GM12874 (cell line): ENCODE measurements around the gene CSNK2A2.
A peak's percentile ranks its signal among the peaks of the same experiment; 100 is the strongest.

Experiments used
- TF ChIP-seq, protein P1 (sequence below): IDR thresholded peaks from 2 replicates; pipeline ENCODE4 v1.5.1; 2011; ENCODE audit warnings: low read depth, mild to moderate bottlenecking, control low read depth, low read length, moderate library complexity; ENCODE audit not compliant: insufficient read depth

Gene CSNK2A2

DNA sequence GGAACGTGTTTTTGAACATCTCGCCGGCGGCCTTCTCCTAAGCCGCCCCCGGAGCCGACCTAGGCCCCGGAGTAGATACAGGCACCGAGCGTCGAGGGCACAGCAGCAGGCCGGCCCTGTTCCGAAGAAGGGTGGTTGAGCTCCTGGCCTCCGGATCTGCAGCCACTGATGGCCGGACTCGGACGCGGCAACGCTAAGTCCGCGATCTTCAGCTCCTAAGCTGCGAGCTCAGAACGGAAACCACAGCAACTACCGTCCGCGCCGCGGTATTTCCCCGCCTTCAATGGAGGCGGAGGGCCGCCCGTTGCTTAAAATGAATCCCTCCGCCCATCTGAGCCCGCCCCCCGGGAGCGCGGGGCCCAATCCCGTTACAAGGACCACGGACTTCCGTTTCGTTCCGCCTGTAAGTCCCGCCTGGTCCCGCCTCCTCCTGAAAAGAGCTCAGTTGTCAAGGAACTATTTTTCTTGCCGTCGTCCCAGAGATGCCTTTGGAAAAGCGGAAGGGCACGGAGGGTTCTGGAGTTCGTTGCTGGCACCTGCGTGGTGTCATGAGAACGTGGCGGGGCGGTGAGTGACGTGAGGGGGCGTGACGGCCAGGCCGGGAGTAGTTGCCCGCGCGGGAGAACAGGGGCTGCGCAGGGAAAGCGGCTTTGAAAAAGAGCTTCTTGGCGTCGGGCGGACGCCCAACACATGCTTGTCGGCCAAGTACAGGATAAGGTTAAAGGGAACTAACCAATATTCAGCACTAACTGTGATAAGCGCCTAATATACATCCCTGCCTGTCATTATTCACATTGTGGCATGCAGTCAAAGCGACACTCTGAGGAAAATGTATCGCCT lies 68.6 kb downstream of the CSNK2A2 start, which contains the start of gene CFAP20:
TSS of gene CFAP20 (minus strand) at position 285 of the 840 bp plus-strand sequence. CDS start at position 19, 266 bp downstream.
- TF ChIP-seq, protein P1, sequence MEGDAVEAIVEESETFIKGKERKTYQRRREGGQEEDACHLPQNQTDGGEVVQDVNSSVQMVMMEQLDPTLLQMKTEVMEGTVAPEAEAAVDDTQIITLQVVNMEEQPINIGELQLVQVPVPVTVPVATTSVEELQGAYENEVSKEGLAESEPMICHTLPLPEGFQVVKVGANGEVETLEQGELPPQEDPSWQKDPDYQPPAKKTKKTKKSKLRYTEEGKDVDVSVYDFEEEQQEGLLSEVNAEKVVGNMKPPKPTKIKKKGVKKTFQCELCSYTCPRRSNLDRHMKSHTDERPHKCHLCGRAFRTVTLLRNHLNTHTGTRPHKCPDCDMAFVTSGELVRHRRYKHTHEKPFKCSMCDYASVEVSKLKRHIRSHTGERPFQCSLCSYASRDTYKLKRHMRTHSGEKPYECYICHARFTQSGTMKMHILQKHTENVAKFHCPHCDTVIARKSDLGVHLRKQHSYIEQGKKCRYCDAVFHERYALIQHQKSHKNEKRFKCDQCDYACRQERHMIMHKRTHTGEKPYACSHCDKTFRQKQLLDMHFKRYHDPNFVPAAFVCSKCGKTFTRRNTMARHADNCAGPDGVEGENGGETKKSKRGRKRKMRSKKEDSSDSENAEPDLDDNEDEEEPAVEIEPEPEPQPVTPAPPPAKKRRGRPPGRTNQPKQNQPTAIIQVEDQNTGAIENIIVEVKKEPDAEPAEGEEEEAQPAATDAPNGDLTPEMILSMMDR = no peak

DNA sequence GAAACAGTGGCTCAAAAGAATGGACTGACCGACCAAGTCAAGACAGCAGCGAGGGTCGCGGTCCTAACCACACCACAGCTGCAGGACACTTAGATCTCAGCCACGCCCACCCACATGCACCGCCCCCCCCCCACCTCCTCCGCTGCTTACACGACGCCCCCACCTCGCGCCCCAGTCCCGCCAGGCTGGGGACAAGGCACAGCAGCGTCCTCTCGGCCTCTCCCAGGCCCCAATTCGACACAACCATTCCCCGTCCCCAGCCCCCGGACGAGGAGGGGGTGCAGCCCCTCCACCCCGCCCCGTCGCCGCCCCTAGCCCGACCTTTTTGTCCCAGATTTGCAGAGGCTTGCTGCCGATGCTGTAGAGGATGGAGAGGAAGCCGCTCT lies 69.2 kb downstream of the CSNK2A2 start:
- TF ChIP-seq, protein P1 = no peak

DNA sequence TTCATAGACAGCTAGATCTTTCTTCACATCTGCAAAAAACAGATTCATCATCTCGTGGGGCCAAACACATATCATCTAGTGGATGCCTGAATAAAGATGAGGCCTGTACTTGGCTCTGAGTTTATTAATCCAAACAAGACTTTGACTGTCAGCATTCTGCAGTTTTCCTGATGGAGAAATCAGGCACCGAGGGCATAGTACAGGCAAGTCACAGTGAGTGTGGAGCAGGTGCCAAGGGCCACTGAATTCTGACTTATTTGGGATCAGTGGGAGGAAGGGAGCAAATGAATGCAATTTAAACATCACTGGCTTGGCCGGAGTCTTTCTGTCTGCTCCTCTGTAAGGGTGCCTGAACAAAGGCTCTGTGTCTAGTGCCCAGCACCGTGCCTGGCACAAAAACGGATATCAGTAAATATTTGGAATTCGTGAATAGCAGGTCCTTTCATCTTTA lies 69.7 kb downstream of the CSNK2A2 start:
- TF ChIP-seq, protein P1 = no peak

DNA sequence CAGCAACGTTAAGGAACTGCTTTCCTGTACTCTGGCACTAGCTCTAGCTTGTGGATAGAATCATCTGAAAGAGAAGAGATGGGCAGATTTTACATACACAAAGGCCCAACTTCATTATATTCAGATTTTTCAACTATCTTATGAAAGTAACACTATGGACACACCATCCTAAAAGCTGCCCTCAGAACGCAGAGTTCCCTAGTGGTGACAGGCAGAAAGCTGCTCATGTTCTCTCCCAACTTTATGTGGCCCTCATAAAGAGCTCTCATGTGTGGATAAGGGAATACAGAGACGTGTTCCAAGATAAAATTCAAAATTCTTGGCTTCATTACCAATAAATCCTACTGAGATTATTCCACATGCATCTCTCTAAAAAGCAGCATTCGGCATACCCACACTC lies 70.3 kb downstream of the CSNK2A2 start:
- TF ChIP-seq, protein P1 = peak; percentile 15; the same call in 1 of the 2 replicates

DNA sequence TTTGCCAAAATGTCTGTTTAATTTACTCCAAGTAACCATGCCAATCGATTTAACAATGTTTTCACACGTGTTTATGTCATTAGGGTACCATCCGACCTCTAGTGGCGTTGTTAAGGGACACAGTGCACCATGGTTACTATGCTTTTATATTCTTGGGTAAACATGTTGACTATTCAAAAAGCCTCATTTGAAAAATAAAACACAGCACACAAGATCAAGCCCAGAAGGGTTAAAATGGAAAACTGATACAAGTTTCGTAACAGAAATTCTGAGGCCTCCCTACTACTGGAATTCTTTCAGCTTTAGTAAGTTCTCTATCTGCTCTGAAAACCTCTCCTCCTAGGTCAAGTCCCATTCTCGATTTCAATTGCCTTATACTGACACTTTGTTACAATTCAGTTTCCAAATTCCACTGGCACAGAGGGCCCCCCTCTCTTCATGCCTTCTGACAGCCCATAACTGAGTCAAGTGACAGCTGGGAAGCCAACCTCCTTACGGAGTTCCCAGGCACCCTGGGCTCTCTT lies 70.8 kb downstream of the CSNK2A2 start:
- TF ChIP-seq, protein P1 = peak; percentile 27; the same call in 1 of the 2 replicates

DNA sequence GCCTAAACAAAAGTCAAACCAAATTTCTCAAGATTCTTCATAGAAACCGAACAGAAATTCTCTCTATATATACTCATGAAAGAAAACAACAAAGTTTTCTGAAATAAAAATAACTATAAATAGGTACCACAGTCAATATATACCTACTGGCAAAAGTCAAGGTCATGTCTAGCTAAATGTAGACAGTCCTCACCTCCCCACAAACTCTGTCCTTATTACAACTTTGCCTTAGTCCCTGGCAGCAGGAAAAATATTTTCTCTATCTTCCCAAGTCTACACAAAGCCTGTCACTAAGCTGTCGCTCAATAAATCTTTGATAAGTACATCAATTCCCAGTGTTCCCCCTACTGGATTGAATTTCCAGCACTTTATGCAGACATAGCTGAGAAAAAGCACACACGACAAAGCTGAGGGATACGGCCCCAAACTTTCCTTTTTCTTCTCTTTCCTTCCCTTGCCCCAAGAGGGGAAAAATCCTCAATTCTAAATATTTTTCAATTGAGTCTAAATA lies 71.4 kb downstream of the CSNK2A2 start:
- TF ChIP-seq, protein P1 = no peak

DNA sequence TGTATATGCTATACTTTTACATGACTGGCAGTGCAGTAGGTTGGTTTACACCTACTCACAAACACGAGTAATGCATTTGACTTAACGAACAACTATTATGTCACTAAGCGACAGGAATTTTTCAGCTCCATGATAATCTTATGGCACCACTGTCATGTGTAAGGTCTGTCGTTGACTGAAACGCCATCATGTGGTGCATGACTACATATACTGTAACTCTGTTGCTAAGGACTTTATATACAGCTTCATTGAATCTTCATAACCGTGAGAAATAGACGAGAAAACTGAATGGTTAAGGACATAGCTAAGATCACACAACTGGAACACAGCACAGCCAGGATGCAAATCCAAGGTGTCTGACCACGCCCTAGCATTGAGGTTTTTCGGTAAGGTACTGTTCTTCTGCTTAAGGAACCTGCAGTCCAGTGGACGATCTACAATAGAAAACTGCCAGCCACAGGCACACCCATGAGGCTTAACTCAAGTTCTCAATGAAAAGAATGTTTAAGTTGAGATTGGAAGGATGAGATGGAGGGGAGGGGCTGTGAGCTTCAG lies 72.0 kb downstream of the CSNK2A2 start:
- TF ChIP-seq, protein P1 = no peak
